Measurements from ENCODE around the gene UGT1A5. TPM values are rescaled to one million over a fixed set of nuclear protein-coding genes. Genes with fewer than 3 reads are reported as not detected.
A peak's percentile ranks its signal among the peaks of the same experiment; 100 is the strongest.

The UGT1A5 gene
- total RNA-seq, 2 experiments from 2014 or later, result not detected

DNA sequence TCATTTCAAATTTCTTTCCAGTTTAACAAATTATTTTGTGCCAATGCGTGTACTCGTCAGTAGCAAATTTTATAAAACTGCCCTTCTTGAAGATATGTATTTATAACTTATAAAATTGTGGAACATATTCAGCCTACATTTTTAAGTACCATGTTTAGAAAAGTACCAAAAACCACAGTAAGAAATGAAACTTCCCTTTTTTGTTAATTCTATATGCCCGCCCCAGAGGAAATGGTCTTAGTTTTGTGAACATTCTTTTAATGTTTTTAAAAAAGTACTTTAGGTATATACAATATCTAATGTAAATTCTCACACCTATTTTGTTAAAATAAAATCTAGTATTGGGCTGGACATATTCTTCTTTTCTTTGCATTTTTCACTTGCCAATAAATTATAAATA is 39.8 kb upstream of the UGT1A5 start:
- Histone ChIP-seq H3K4me3 (ENCODE audit: low read depth, low read length, poor library complexity, severe bottlenecking) (no peak overlapping the region), H4K20me1 (ENCODE audit: insufficient read depth, low read length) (no peaks in the 10 kb centered on the region), H3K9me3 (ENCODE audit: low read length) (no peaks in the 10 kb centered on the region), H3K9me2 (ENCODE audit: insufficient read depth, low read length) (peaks cover 3% of the 10 kb centered on the region; the same call in 1 of the 2 replicates), H3K27ac (ENCODE audit: low read depth, low read length, poor library complexity, severe bottlenecking) (no peak overlapping the region), H2AFZ (ENCODE audit: low read length) (no peak overlapping the region), H3K36me3 (ENCODE audit: insufficient read depth, low read length) (no peaks in the 10 kb centered on the region), H3K4me2 (ENCODE audit: low read length) (no peak overlapping the region), H3K4me1 (ENCODE audit: insufficient read depth, low read length, poor library complexity, severe bottlenecking) (no peaks in the 10 kb centered on the region), H3K79me2 (ENCODE audit: insufficient read depth, low read depth, low read length) (no peaks in the 10 kb centered on the region)
- DNase-seq (ENCODE audit: low spot score), result no peak
- TF ChIP-seq, protein P1, sequence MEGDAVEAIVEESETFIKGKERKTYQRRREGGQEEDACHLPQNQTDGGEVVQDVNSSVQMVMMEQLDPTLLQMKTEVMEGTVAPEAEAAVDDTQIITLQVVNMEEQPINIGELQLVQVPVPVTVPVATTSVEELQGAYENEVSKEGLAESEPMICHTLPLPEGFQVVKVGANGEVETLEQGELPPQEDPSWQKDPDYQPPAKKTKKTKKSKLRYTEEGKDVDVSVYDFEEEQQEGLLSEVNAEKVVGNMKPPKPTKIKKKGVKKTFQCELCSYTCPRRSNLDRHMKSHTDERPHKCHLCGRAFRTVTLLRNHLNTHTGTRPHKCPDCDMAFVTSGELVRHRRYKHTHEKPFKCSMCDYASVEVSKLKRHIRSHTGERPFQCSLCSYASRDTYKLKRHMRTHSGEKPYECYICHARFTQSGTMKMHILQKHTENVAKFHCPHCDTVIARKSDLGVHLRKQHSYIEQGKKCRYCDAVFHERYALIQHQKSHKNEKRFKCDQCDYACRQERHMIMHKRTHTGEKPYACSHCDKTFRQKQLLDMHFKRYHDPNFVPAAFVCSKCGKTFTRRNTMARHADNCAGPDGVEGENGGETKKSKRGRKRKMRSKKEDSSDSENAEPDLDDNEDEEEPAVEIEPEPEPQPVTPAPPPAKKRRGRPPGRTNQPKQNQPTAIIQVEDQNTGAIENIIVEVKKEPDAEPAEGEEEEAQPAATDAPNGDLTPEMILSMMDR (conservative IDR thresholded peaks at IDR 0.05; ENCODE audit: low read length), result no peak
- TF ChIP-seq EZH2phosphoT487 (IDR thresholded peaks at IDR 0.05; ENCODE audit: borderline replicate concordance, low read depth, low read length), result no peak
- ChIA-PET CTCF (ENCODE audit: unreplicated experiment) (no interaction called here), POLR2A (no interaction called here)
- intact Hi-C loops (cut with micrococcal nuclease; ENCODE audit: unreplicated experiment), result no loop called here
- BruUV-seq (replicated peaks), result no TSS peak

DNA sequence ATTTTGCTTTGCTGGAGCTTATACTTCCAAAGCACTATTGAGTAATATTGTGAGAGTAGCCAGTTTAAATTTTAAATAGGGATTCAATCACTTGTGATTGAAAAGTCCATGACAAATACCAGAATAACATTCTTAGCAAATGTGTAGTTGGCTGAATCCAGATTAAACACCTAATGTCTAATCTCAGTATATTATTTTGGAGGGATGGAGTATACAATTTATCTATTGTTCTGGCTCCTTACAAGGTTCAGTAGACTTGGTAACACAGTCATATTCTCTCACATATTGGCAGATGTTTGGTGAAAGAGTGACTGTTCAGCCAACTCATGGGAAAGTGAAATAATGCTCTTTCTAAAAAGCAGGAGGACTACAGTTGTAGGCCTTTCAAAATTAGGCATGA is 38.8 kb upstream of the UGT1A5 start:
- H4K20me1 ChIP-seq (ENCODE audit: insufficient read depth, low read length), result no peaks in the 10 kb centered on the region
- no peak for DNase-seq (ENCODE audit: low spot score)
- intact Hi-C loops (cut with micrococcal nuclease; ENCODE audit: unreplicated experiment), result no loop called here
- H3K4me1 ChIP-seq (ENCODE audit: insufficient read depth, low read length, poor library complexity, severe bottlenecking), result no peaks in the 10 kb centered on the region
- H3K4me3 ChIP-seq (ENCODE audit: low read depth, low read length, poor library complexity, severe bottlenecking), result no peak overlapping the region
- no peaks in the 10 kb centered on the region for H3K9me3 ChIP-seq (ENCODE audit: low read length)
- no TSS peak for BruUV-seq (replicated peaks)
- no peaks in the 10 kb centered on the region for H3K36me3 ChIP-seq (ENCODE audit: insufficient read depth, low read length)
- TF ChIP-seq, protein P1 (conservative IDR thresholded peaks at IDR 0.05; ENCODE audit: low read length), result no peak
- no peak for TF ChIP-seq EZH2phosphoT487 (IDR thresholded peaks at IDR 0.05; ENCODE audit: borderline replicate concordance, low read depth, low read length)
- POLR2A ChIA-PET, result no interaction called here
- CTCF ChIA-PET (ENCODE audit: unreplicated experiment), result no interaction called here
- H3K79me2 ChIP-seq (ENCODE audit: insufficient read depth, low read depth, low read length), result no peaks in the 10 kb centered on the region
- H3K9me2 ChIP-seq (ENCODE audit: insufficient read depth, low read length), result no peaks in the 10 kb centered on the region
- H3K4me2 ChIP-seq (ENCODE audit: low read length), result no peak overlapping the region
- no peak overlapping the region for H3K27ac ChIP-seq (ENCODE audit: low read depth, low read length, poor library complexity, severe bottlenecking)
- H2AFZ ChIP-seq (ENCODE audit: low read length), result no peak overlapping the region

DNA sequence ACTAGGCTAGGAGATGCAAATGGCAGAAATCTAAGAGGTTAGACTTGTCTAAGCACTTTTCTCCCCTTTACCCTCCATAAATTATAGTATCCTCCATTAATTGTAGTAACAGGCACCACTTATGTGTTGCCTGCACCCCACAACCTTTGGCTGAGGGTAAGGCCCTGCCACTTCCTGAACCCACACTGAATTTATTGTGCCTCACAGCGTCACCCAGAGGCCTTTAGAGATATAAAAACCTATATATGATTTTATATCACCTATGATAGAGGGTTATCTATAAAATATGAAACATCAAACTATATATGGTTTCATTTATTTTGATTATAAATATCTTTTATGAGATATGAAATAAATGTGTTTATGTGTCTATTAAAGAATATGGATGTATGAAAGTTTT is 38.4 kb upstream of the UGT1A5 start:
- H3K9me2 ChIP-seq (ENCODE audit: insufficient read depth, low read length), result no peaks in the 10 kb centered on the region
- H4K20me1 ChIP-seq (ENCODE audit: insufficient read depth, low read length), result no peaks in the 10 kb centered on the region
- H3K27ac ChIP-seq (ENCODE audit: low read depth, low read length, poor library complexity, severe bottlenecking), result no peak overlapping the region
- intact Hi-C loops (cut with micrococcal nuclease; ENCODE audit: unreplicated experiment), result no loop called here
- no peak overlapping the region for H2AFZ ChIP-seq (ENCODE audit: low read length)
- no peaks in the 10 kb centered on the region for H3K9me3 ChIP-seq (ENCODE audit: low read length)
- ChIA-PET CTCF (ENCODE audit: unreplicated experiment) (no interaction called here), POLR2A (no interaction called here)
- no peak for TF ChIP-seq EZH2phosphoT487 (IDR thresholded peaks at IDR 0.05; ENCODE audit: borderline replicate concordance, low read depth, low read length)
- TF ChIP-seq, protein P1 (conservative IDR thresholded peaks at IDR 0.05; ENCODE audit: low read length), result peak; percentile 56; the same call in 1 of the 2 replicates
- no peak overlapping the region for H3K4me2 ChIP-seq (ENCODE audit: low read length)
- H3K36me3 ChIP-seq (ENCODE audit: insufficient read depth, low read length), result no peaks in the 10 kb centered on the region
- DNase-seq (ENCODE audit: low spot score), result peak; percentile 13
- no peak overlapping the region for H3K4me3 ChIP-seq (ENCODE audit: low read depth, low read length, poor library complexity, severe bottlenecking)
- BruUV-seq (replicated peaks), result no TSS peak
- no peaks in the 10 kb centered on the region for H3K4me1 ChIP-seq (ENCODE audit: insufficient read depth, low read length, poor library complexity, severe bottlenecking)
- no peaks in the 10 kb centered on the region for H3K79me2 ChIP-seq (ENCODE audit: insufficient read depth, low read depth, low read length)

Data from OCI-LY7 (cell line).